Measurements from ENCODE around the gene WDR64. TPM values are rescaled to one million over a fixed set of nuclear protein-coding genes. Genes with fewer than 3 reads are reported as not detected.
"Not testable (repeated sequence)": the region's sequence is repeated elsewhere in the genome, so short reads cannot be mapped to it uniquely, and the experiment has no call there.

WDR64 gene
- total RNA-seq, 2 donors from 2014 or later, result 0.24 TPM; not detected in 1

DNA sequence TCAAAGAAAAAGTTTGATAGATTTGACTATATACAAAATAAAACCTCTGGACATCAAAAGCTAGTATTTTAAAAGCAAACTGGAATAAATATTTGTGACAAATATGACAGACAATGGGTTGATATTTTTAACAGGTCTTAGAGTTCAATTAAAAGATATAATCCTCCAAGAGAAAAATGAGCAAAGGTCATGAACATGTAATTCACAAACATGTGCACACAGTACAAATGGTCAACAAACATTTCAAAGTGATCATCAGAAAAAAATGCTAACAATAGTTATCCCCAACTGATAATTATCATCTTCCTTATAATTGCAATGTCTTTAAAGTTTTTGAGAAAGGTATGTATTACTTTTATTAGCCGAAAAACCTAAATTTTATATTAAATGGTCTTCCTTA, 32.0 kb downstream of the WDR64 start:
- DNase-seq (no peak), ATAC-seq (no peak)
- intact Hi-C loops (cut with DNase I, micrococcal nuclease), result no loop called here

DNA sequence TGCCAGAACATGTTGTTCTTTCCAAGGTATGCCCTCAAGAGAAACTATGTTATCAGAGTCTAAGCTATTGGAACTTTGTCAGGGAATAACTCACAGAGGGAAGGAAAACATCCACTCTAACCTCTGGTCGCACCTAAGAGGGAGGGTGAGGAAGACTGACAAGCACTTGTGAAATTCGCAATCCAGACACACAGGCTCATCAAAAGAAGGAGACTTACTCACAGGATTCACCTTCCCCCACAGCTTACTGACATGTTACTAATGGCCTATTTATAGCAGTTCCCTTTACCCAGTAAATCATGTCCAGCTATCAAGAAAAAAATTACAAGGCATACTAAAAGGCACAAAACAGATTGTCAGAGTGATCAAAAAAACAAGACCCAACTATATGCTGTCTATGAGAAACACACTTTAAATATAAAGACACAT, 36.9 kb downstream of the WDR64 start:
- DNase-seq (no peak), ATAC-seq (no peak)
- intact Hi-C loops (cut with DNase I, micrococcal nuclease), result no loop called here

- ATAC-seq (no peak), DNase-seq (no peak)
- intact Hi-C loops (cut with DNase I, micrococcal nuclease), result no loop called here
Measured at GRCh38 chr1:241695246-241696171, 43.4 kb downstream of the WDR64 start.

- intact Hi-C loops (cut with DNase I, micrococcal nuclease), result no loop called here
- no peak for ATAC-seq
- no peak for DNase-seq
Measured at GRCh38 chr1:241696172-241696814, 44.2 kb downstream of the WDR64 start.

GRCh38 chr1:241696815-241697639, 44.9 kb downstream of the WDR64 start:
- intact Hi-C loops (cut with DNase I, micrococcal nuclease), result no loop called here
- ATAC-seq (no peak), DNase-seq (no peak)

- ATAC-seq (no peak), DNase-seq (no peak)
- intact Hi-C loops (cut with DNase I, micrococcal nuclease), result no loop called here
Measured at GRCh38 chr1:241697640-241698018, 45.5 kb downstream of the WDR64 start.

DNA sequence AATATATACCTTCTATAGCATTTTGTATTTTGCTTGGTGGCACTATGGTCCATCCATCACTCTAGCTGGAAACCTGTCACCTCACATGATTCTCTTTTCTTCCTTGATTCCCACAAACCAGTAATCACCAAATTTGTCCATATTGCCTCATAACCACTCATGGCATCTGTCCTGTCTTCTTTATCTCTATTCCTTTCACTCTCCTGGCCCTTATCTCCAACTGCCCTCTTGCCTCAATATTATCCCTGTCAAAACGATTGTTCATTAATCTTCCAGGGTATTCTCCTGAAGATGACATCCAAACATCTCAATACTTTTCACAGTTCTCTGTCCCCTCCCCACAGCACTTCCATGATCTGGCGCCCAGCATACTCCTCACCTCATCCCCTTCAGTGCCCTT, 46.1 kb downstream of the WDR64 start:
- intact Hi-C loops (cut with DNase I, micrococcal nuclease), result no loop called here
- DNase-seq (no peak), ATAC-seq (no peak)

DNA sequence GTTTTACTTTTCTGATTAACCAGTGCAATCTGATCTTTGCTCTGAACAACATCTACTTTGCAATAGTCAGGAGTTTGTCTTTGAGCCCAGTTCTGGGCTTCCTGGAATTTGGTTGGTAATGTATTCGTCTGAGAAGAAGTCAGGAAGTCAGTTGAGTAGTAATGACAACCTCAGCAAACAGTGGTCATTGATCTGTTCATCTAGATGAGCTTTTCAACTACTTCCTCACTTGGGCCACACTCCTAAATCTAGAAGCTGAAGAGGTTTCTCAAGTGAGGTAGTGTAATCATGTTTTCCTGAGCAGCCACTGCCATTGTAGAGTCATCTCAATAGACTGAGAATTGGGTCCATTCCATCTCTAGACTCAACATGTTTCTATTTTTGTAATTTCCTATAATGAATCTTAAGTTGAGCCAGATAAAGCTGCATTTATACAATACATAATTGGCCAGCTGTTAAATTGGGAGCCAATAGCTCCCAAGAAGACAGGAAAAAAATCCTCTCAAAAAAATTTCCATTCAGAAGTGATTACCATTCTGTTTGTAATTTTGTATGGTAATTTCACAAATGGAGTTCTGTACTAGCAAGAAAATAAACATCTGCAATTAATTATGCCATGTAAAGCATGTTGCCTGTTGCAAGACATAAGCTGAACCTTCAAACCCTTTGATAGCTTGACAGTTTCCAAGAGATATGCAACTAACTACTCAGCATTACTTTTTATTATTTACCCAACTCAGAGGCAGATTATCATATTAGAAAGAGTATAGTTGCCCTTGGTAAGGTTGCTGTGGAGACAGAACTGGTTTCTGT, 49.6 kb downstream of the WDR64 start:
- DNase-seq (no peak), ATAC-seq (no peak)
- intact Hi-C loops (cut with DNase I, micrococcal nuclease), result no loop called here

GRCh38 chr1:241702442-241703373, 50.6 kb downstream of the WDR64 start:
- no peak for DNase-seq
- ATAC-seq, result no peak
- intact Hi-C loops (cut with DNase I, micrococcal nuclease), result no loop called here

DNA sequence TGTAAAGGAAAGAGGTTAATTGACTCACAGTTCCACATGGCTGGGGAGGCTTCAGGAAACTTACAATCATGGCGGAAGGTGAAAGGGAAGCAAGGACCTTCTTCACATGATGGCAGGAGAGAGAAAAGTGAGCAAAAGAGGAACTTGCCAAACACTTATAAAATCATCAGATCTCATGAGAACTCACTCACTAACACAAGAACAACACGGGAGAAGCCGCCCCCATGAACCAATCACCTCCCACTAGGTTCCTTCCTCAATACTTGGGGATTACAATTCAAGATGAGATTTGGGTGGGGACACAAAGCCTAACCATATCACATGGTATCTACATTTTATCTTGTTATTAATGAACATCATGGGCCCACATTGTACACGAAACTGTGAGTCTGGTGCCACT, 51.7 kb downstream of the WDR64 start:
- intact Hi-C loops (cut with DNase I, micrococcal nuclease); DNase-seq; ATAC-seq: not testable (repeated sequence)

- ATAC-seq (peak; percentile 70), DNase-seq (no peak)
- intact Hi-C loops (cut with DNase I, micrococcal nuclease), result no loop called here
Measured at GRCh38 chr1:241706257-241706656, 54.2 kb downstream of the WDR64 start.

DNA sequence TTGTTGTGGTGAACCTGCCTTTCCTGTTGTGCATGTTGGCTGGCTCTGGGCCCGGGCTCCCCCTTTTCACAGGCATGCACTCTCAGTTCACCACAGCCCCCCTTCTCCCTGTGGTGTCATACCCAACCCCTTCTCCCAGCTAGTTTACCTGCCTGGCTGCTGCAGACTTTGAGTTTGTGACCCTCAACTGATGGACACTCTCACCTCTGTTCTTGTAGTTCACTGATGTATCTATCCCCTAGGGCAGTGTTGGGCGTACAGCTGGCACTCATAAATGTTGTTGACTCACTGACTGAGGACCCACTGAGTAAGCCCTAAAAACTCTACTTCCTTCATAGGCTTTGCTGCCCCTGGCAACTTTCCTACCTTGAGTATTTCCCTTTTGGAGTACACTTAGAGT, 54.9 kb downstream of the WDR64 start:
- ATAC-seq, result no peak
- DNase-seq, result no peak
- intact Hi-C loops (cut with DNase I, micrococcal nuclease), result no loop called here

GRCh38 chr1:241707442-241707841, 55.4 kb downstream of the WDR64 start:
- DNase-seq (no peak), ATAC-seq (no peak)
- intact Hi-C loops (cut with DNase I, micrococcal nuclease), result no loop called here

DNA sequence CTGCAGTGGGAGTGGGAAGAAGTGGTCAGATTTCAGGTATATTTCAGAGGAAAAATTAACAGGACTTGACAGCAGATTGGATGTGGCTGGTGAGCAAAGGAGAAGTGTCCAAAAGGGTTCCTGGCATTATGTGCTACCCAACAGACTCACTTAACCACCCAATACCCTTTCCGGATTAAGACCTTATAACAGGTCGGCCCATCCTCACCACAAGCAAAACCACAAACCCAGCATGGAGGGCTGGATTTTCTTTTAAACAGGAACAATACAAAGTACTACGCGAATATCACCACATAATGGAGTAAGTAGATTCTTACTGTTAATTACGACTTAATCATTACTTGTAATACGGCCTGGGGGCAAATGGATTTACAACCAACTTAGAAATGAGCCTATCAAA, 59.2 kb downstream of the WDR64 start:
- intact Hi-C loops (cut with DNase I, micrococcal nuclease), result no loop called here
- DNase-seq (no peak), ATAC-seq (no peak)

DNA sequence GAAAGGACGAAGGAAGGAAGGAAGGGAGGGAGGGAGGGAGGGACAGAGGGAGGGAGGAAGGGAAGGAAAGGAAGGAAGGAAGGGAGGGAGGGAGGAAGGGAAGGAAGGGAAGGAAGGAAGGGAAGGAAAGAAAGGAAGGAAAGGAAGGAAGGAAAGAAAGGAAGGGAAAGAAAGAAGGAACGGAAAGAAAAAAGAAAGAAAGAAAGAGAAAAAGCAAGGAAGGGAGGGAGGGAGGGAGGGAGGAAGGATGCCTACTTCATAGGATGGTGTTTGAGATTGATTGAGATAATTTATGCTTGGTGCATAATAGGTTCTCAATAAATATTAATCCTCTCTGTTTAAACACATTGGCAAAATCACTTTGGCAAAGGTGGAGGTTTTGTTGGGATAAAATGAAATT, 61.2 kb downstream of the WDR64 start:
- DNase-seq (no peak), ATAC-seq (no peak)
- intact Hi-C loops (cut with DNase I, micrococcal nuclease), result no loop called here

DNA sequence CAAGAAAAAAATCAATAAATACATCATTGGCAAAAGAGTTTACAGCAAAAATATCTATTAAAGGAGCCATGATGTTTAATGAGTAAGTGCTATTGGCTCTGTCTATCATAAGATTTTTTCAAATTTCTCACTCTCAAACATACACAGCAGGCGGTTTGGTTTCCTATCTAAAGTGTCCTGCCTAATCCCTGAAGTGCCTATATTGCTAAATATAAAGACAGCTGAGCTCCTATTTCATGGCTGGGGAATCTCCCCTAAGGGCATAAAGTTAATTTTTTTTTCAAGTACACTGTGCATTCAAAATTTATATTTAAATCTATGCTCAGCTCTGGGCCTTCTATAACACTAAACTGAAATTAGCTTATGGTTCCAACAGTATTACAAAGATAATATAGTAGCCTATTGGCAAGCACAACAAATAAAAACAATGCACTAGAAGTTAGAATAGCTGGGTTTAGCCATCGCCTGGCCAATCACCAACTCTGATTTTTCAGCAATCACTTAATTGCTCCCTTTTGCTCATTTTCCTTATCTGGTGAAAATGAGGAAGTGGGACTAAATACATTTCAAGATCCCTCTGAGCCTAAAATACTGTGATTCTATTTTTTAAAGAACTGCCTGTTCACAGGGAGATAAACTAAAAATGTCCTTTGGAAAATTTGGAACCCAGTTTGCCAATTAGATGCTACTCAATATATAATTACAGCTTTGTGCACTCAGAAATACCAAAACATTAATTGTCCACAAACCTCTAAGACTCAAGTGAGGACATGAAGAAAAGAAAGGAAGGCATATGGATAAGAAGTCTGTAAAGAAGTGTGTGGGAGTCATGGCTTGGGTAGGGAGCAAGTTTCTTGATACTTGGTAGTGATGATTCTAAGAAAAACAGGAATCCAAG, 62.5 kb downstream of the WDR64 start:
- ATAC-seq, result no peak
- intact Hi-C loops (cut with DNase I, micrococcal nuclease), result no loop called here
- DNase-seq, result no peak

DNA sequence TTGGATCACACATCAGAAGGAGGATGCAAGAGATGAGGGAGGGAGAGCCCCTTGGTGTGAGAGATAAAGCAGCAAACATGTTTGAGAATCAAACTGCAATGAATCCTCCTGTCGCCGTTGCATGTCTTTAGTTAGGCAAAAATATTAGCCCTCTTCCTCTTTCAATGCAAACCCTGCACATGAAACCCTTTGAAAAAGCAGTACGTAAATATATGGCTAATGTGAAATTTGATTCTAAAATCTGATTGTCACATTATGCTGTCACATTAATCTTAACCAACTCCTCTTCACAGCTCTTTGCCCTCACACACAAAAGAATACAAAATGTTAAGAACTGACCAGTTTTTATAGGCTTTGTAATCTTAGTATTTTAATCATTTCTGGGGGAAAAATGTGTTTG, 63.4 kb downstream of the WDR64 start:
- ATAC-seq, result no peak
- intact Hi-C loops (cut with DNase I, micrococcal nuclease), result no loop called here

More for the DNA sequence above, 63.4 kb downstream of the WDR64 start:
- DNase-seq, result no peak

Measured in left colon (tissue), 2 donors.